Activated T-helper 1 cell treated with Interleukin-2 at 50 U/mL for 16 hours (primary cell): ENCODE data around the gene ZXDA.
"Not testable (repeated sequence)": the region's sequence is repeated elsewhere in the genome, so short reads cannot be mapped to it uniquely, and the experiment has no call there.

Source experiments
- DNase-seq: peaks from one replicate; pipeline ENCODE4 v3.0.0-alpha.2; 2020; ENCODE audit warnings: low read depth

The ZXDA gene

GRCh38 chrX:57910287-57910912, at the start of gene ZXDA:
Gene ZXDA, minus strand, starts transcription at chrX:57910458. Its CDS starts 38 bp downstream, at chrX:57910420.
- not testable (repeated sequence) for DNase-seq

- DNase-seq = no peak
These were observed 42.0 kb upstream of the ZXDA start for GRCh38 chrX:57952320-57952678.

- no peak for DNase-seq
These were observed 41.5 kb upstream of the ZXDA start for GRCh38 chrX:57951666-57952319.

GRCh38 chrX:57933321-57933720, 23.1 kb upstream of the ZXDA start:
- no peak for DNase-seq

GRCh38 chrX:57932266-57932665, 22.0 kb upstream of the ZXDA start:
- no peak for DNase-seq

GRCh38 chrX:57930051-57930450, 19.8 kb upstream of the ZXDA start:
- DNase-seq = no peak

GRCh38 chrX:57929373-57929772, 19.1 kb upstream of the ZXDA start:
- DNase-seq = no peak

GRCh38 chrX:57925806-57926205, 15.5 kb upstream of the ZXDA start:
- DNase-seq = no peak

GRCh38 chrX:57918750-57919436, 8.6 kb upstream of the ZXDA start:
- no peak for DNase-seq

- DNase-seq = no peak
These were observed 5.4 kb upstream of the ZXDA start for GRCh38 chrX:57915680-57916079.

GRCh38 chrX:57909595-57910286, 517 bp downstream of the ZXDA start:
- not testable (repeated sequence) for DNase-seq

- DNase-seq = not testable (repeated sequence)
These were observed 1.2 kb downstream of the ZXDA start for GRCh38 chrX:57908972-57909594.

GRCh38 chrX:57906790-57907189, 3.5 kb downstream of the ZXDA start:
- no peak for DNase-seq

- no peak for DNase-seq
These were observed 5.1 kb downstream of the ZXDA start for GRCh38 chrX:57905141-57905540.

GRCh38 chrX:57904176-57904880, 5.9 kb downstream of the ZXDA start:
- no peak for DNase-seq

GRCh38 chrX:57902633-57903032, 7.6 kb downstream of the ZXDA start:
- DNase-seq = no peak

GRCh38 chrX:57901466-57901865, 8.8 kb downstream of the ZXDA start:
- no peak for DNase-seq

- DNase-seq = no peak
These were observed 9.3 kb downstream of the ZXDA start for GRCh38 chrX:57900975-57901374.

- DNase-seq = no peak
These were observed 10.4 kb downstream of the ZXDA start for GRCh38 chrX:57899906-57900305.

- DNase-seq = no peak
These were observed 11.2 kb downstream of the ZXDA start for GRCh38 chrX:57899064-57899463.

GRCh38 chrX:57871463-57871862, 38.8 kb downstream of the ZXDA start:
- no peak for DNase-seq
